NCI-H2081 treated with DMSO at 0.1 percent for 48 hours (cell line): ENCODE data around the gene SVOP.
"Not testable (repeated sequence)": the region's sequence is repeated elsewhere in the genome, so short reads cannot be mapped to it uniquely, and the experiment has no call there.

Experiments used
- DNase-seq: peaks from one replicate; lab custom pipeline; 2025; lab: John Stamatoyannopoulos, UW

Gene SVOP

DNA sequence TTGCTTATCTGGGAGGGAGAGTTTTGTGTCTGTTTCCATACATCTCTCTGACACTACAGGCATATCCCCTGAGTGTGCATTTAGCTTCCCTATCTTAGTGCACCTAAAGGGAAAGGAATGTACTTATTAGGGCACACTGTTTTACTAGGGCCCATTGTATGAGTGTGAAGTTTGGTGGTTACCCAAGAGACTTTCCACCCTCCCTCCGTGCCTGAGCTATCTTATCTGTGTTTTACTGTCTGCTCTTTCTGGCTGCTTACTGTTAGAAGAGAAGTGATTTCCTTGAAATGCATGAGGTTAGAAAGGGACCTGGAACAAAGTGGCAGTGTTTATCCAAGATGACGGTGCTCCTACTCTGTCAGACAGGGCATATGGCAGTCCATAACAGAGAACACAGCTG is 8.5 kb upstream of the SVOP start:
- no peak for DNase-seq

DNA sequence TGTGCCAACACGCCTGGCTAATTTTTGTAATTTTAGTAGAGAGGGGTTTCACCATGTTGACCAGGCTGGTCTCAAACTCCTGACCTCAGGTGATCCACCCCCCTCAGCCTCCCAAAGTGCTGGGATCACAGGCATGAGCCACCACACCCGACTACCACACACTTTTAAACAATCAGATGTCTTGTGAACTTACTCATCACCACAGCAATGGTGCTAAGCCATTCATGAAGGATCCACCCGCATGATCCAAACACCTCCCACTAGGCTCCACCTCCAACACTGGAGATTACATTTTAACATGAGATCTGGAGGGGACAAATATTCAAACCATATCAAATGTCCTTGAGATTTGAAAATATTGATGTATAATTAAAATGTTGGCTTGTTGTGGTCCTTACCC is 7.8 kb upstream of the SVOP start:
- not testable (repeated sequence) for DNase-seq

DNA sequence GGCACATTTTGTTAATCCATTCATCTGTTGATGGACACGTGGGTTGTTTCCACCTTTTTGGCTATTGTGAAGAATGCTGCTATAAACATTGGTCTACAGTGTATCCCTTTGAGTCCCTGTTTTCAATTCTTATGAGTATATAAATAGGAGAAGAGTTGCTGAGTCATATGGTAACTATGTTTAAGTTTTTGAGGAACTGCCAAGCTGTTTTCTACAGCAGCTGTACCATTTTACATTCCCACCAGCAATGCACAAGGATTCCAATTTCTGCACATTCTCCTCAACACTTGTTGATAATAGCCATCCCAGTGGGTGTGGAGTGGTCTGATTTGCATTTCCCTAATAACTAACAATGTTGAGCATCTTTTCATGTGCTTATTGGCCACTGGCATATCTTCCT is 6.9 kb upstream of the SVOP start:
- DNase-seq: no peak

DNA sequence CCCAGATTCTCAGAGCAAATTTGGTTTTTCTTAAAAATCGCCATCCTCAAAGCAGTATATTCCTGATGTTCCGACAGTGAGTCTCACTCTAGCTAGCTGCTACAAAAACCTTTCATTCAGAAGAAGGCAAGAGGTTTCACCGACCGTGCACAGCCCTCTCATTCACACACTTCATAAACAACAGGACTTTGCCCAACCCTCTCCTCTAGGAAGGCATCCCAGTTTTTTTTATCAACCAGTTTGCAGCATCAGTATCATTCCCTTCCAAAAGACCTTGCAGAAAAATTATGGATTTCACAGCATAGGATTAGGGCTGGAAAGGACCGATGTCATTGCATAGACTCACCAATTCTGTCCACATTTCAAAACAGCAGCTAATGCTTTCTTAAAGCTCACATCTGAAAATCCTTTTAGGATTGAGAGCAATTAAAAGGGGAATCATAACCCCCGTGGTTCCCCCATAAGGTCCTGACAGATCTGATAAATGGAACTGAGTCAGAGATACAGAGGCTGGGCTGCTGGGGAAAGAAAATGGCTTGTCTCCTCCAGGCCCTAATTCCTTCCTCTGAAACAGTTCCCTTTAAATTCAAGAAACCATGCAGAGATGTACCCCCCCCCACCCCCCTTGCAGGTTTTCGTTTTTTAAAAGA is 597 bp downstream of the SVOP start:
- no peak for DNase-seq

DNA sequence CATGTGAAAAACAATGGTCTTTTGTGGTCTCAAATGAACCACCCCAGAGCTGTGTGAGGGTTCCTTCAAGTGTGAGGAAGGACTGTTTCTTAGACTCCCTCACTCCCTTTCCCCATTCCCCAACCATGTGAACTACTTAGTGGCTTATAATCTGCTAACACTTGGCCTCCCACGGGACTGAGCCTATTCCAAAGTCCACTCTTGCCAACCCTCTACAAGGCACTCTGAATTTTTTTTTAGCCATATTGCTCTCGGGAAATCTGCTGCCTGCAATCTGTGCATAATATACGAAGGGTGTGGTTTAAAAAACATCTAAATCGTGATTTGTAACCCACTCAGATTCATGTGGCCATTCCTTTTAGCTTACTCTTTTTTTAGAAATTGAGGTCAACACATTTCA is 2.6 kb downstream of the SVOP start:
- no peak for DNase-seq

DNA sequence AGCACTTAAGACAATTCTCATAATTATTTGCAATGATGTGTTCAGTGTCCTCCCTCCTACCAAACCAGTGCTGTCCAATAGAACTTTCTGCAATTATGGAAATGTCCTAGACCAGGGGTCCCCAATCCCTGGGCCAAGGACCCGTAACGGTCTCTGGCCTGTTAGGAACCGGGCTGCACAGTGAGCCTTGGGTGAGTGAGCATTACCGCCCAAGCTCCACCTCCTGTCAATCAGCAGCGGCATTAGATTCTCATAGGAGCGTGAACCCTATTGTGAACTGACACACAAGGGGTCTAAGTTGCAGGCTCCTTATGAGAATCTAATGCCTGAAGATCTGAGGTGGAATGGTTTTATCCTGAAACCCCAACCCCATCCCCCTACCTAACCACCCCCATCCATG is 3.9 kb downstream of the SVOP start:
- DNase-seq: no peak

DNA sequence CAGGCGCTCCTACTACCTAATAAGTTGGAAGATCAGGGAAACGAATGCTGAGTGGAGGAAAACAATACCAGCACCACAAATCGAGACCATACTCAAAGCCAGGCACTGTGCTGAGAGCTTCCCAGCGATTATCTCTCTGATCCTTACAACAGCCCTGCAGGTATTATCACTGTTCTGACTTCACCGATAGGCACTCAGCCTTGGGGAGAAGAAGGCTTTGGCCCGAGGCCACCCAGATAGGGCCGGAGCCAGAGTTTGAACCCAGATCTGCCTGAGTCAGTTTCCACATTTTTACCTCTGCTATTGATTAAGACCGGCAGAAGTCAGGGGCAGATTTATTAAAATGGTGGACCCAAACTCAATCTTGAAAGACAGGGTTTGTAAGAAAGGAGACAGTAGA is 4.9 kb downstream of the SVOP start:
- no peak for DNase-seq

DNA sequence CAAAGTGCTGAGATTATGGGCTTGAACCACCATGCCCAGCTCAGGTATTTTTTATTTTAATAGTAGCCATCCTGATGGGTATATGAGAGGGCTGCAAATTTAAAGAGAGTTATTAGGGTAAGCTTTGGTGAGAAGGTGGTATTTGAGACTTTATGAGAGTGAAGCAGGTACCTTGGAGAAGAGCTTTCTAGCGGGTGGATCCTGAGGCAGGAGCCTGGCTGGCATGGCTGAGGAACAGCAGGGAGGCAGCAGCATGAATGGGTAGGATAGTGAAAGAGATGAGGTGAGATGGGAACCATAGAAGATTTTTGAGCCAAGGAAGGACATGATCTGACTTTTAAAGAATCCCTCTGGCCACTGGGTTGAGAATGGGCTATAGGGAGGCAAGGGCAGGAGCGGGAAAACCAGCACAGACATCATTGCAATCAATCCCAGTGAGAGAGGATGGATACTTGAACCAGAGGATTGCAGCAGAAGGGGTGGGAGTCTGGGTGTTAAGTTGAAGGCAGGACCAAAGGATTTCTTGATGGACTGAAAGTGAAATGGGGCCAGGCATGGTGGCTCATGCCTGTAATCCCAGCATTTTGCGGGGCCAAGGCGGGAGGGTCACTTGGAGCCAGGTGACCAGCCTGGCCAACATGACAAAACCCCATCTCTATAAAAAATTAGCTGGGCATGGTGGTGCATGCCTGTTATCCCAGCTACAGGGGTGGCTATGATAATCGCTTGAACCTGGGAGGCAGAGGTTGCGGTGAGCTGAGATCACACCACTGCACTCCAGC is 5.7 kb downstream of the SVOP start:
- DNase-seq: no peak

DNA sequence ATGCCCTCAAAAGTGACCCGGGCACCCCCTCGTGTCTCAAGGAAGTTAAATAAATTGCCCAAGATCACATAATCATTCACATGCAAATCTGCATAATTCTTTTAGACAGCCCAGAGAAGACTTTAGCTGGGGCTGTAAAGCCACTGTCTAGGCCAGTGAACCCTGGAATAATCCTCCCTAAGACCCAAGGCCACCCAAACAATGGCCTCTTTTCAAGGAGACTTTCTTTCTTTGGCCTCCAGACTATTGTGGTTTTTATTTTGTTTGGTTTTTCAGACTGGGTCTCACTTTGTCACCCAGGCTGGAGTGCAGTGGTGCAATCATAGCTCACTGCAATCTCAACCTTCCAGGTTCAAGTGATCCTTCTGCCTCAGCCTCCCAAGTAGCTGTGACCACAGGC is 10.6 kb downstream of the SVOP start:
- DNase-seq: no peak

DNA sequence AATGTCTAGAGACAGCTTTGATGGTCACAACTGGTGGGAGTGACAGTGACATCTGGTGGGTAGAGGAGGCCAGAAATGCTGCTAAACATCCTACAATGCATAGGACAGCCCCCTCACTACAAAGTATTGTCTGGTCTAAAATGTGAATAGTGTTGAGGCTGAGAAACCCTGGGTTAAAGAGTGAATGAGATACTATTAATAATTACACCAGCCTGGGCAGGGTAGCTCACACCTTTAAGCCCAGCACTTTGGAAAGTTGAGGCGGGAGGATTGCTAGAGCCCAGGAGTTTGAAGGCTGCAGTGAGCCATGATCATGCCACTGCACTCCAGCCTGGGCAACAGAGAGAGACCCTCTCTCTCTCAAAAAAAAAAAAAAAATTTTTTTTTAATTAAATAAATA is 11.1 kb downstream of the SVOP start:
- no peak for DNase-seq

DNA sequence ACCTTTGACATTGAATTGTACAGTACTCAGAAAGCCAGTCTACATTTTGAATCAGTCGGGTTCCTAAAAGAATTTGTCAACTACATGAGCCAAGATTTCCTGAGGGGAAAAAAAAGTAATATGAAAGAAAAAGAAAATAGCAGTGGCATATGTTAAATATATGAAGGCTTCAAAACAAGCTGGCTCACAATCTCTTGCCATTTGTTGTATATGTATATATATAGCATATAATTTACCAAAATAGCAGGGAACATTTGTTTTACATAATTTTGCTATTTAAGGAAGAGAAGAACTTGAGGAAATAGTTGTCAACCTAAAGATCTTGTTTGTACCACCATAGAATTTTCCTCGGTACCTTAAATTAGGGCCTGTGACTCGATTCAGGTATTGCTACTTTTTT is 16.9 kb downstream of the SVOP start:
- DNase-seq: no peak

DNA sequence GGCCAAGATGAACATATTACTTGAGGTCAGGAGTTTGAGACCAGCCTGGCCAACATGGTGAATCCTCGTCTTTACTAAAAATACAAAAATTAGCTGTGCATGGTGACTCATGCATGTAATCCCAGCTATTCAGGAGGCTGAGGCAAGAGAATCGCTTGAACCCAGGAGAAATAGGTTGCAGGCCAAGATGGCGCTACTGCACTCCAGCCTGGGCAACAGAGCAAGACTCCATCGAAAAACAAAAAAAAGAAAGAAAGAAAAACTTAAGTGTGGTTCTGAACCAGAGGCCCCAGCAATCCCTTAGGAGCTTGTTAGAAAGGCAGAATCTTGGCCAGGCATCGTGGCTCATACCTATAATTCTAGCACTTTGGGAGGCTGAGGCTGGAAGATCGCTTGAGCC is 24.5 kb downstream of the SVOP start:
- no peak for DNase-seq

DNA sequence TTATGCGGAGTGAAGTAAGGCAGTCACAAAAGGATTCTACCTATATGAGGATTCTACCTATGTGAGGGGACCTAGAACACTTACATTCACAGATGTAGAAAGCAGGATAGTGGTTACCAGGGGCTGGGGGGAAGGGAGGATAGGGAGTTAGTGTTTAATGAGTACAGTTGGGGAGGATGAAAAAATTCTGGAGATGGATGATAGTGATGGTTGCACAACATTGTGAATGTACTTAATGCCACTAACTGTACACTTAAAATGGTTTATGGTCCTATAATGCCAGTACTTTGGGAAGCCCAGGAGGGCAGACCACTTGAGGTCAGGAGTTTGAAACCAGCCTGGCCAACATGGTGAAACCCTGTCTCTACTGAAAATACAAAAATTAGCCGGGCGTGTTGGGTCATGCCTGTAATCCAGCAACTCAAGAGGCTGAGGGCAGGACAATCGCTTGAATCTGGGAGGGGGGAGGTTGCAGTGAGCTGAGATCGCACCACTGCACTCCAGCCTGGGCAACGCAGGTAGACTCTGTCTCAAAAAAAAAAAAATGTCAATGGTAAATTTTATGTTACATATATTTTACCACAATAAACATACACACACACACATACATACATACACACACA is 25.4 kb downstream of the SVOP start:
- no peak for DNase-seq

DNA sequence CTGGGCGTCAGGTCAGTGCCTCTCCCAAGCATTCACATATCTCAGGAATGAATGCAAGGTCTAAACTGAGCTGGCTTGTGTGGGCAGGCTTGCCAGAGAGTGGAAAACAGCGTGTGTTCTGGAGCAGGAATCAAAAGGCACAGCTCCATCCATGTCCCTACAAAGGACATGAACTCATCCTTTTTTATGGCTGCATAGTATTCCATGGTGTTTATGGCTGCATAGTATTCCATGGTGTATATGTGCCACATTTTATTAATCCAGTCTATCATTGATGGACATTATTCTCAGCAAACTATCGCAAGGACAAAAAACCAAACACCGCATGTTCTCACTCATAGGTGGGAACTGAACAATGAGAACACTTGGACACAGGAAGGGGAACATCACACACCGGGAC is 30.8 kb downstream of the SVOP start:
- not testable (repeated sequence) for DNase-seq

DNA sequence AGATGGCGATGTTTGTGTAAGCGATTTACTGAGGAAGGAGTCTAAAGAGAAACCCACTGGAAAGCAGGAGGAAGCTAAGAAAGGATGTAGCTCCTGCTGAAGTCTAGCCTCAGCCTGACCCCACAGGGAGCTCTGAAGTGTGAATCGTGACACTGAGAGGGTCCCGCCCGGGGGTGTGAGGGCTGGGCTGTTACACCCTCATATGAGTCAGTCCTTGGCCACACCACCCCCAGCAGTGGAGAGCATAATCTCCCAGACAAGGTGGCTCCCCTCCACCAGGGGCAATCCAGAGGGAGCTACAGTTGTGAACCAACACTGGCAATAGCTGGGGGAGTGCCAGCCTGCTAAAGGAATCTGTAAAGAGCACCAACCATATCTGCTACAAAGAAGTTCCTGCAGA is 31.5 kb downstream of the SVOP start:
- no peak for DNase-seq

DNA sequence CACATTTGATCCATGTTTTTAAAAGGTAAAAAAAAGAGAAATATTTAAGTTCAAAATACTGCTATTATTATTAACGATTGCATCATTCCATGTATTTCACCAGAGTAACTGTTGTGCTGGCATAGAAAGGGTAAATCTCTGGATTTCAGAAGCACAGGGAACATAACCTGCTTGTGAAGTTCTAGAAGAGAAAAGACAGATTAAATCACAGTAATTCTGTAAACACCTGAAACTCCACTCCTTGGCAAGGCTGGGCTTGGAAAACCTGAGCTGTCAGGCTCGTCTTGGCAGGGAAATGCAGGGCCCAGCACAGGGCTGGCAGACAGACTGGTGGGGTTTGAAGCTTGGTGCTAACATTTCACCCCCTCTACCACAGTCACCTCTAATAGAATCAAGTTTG is 35.1 kb downstream of the SVOP start:
- no peak for DNase-seq

DNA sequence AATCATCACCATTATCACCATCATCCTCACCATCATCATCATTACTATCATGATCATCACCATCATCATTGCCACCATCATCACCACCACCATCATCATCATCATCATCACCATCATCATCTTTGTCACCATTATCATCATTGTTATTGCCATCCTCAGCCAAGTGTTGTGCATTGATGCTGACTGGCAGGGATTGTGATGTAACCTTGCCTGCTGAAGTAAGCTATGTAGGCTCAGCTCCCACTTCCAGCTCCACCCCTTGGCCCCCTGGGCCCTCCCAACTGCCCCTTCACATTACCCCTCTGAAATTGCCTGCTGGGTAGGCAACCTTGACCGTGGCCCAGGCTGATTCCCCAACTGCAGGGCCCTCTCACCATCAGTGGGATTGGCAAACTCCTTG is 37.6 kb downstream of the SVOP start:
- no peak for DNase-seq

DNA sequence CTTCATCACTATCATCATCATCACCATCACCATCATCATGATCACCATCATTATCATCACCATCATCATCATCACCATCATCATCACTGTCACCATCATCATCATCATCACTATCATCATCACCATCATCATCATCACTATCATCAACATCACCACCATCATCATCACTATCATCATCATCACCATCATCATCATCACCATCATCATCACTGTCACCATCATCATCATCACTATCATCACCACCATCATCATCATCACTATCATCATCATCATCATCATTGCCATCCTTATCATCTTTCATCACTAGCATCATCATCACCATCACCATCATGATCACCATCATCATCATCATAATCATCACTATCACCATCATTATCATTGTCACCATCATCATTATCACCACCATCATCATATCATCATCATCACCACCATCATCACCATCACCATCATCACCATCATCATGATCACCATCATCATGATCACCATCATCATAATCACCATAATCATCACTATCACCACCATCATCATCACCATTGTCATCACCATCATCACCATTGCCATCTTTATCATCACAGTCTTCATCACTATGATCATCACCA is 38.1 kb downstream of the SVOP start:
- no peak for DNase-seq

DNA sequence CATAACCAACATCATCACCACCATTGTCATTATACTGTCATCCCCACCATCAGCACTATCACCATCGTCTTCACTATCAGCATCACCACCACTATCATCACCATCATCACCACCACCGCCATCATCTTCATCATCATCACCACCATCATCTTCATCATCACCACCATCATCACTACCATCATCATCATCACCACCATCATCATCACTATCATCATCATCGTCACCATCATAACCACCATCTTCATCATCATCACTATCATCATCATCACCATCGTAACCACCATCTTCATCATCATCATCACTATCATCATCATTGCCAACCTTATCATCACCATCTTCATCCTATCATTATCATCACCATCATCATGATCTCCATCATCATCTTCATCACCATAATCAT is 39.0 kb downstream of the SVOP start:
- no peak for DNase-seq

DNA sequence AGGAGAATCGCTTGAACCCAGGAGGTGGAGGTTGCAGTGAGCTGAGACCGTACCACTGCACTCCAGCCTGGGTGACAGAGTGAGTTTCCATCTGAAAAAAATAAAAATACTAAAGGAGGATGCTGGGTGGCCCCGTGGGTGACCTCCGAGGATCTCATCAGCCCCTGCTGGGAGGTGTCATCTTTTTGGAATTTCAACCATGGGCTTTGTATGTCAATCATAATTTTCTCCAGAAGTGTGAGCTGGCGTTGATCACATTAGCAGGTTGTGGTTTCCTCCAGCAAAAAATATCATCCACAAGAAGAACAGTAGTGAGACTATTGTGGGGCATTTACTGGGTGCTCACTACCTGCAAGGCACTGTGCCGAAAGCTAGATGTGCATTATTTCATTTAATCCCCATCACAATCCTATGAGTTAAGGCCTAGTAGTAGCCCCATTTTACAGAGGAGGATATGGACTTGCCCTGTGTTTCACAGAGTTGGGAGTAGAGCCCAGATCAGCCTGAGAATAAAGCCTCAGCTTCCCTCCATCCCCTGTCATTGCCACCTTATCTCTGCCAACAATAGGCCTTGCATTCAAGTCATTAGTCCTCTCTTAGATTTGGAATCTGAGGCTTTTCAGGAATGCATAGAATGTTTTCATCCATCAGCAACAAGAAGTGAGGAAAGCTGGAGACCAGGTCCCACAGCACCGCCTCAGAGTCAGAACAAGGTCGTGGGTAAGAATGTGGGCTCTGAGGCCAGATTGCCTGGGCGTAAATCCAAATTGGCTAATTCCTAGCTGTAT is 39.8 kb downstream of the SVOP start:
- no peak for DNase-seq

DNA sequence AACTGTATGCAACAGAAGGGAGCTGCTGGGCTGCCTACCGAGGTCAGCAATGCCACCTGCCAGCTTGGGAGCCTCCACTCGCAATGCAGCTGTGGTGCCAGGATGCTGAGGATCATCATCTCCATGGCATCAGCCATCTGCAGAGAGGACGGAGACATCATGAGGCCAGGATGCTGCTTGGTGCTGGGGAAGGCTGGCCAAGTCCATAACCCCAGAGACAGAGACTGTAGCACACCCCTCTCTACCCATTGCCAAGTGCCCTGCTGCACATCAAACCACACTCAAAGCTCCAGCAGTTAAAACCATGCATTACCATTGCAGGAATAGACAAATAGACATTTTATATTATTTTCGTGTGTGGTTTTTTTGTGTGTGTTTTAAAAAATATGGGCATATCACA is 43.5 kb downstream of the SVOP start:
- no peak for DNase-seq

DNA sequence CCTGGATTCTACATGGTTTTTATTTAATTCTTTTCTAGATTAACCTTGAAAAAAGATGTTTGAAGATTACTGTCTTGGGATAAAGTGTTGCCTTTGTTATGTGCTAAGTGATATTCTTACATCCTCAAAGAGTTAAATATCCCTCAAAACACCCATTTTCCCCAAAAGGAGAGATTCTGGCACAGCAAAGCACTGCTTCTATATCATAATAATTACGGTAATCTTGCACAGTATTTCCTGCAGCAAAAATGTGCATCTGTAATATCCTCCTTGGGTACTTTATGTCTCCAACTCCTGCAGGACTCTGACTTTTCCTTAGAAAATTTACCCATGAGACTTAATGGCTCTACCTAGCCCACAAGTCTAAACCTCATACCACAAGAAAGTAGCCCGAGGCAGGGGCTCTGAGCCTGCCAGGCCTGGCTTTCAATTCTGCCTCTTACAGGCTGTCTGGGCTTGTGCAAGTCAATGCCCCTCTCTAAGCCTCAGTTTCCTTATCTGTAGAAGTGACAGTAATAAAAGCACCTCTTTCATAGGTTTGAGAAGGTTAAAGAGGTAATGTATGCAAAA is 45.8 kb downstream of the SVOP start:
- no peak for DNase-seq
